ENCODE measurements around the gene SHF.

Gene SHF

GRCh38 chr15:45198337-45199135, 10.8 kb upstream of the SHF start:
- peak; percentile 91 for TF ChIP-seq CTCF (IDR thresholded peaks at IDR 0.05; ENCODE audit: borderline replicate concordance, insufficient read depth, low read depth, low read length)

GRCh38 chr15:45197512-45197911, 9.7 kb upstream of the SHF start:
- H3K4me3 ChIP-seq (ENCODE audit: low read depth, low read length) = no peak overlapping the region
- no peak for TF ChIP-seq CTCF (IDR thresholded peaks at IDR 0.05; ENCODE audit: borderline replicate concordance, insufficient read depth, low read depth, low read length)

More at GRCh38 chr15:45198337-45199135, 10.8 kb upstream of the SHF start:
- peak overlapping the region; percentile 77 for H3K4me3 ChIP-seq (ENCODE audit: low read depth, low read length)

- no peak for TF ChIP-seq CTCF (IDR thresholded peaks at IDR 0.05; ENCODE audit: borderline replicate concordance, insufficient read depth, low read depth, low read length)
- H3K4me3 ChIP-seq (ENCODE audit: low read depth, low read length) = peak overlapping the region; percentile 32
Observed at GRCh38 chr15:45187578-45187893, 230 bp downstream of the SHF start.

GRCh38 chr15:45186771-45187577, 792 bp downstream of the SHF start:
- peak overlapping the region; percentile 32 for H3K4me3 ChIP-seq (ENCODE audit: low read depth, low read length)
- TF ChIP-seq CTCF (IDR thresholded peaks at IDR 0.05; ENCODE audit: borderline replicate concordance, insufficient read depth, low read depth, low read length) = no peak

- no peak for TF ChIP-seq CTCF (IDR thresholded peaks at IDR 0.05; ENCODE audit: borderline replicate concordance, insufficient read depth, low read depth, low read length)
- no peak overlapping the region for H3K4me3 ChIP-seq (ENCODE audit: low read depth, low read length)
Observed at GRCh38 chr15:45185903-45186770, 1.6 kb downstream of the SHF start.

- no peak overlapping the region for H3K4me3 ChIP-seq (ENCODE audit: low read depth, low read length)
- no peak for TF ChIP-seq CTCF (IDR thresholded peaks at IDR 0.05; ENCODE audit: borderline replicate concordance, insufficient read depth, low read depth, low read length)
Observed at GRCh38 chr15:45185069-45185779, 2.5 kb downstream of the SHF start.
